ENCODE results near the gene KIAA0753. TPM values are rescaled to one million over a fixed set of nuclear protein-coding genes. Genes with fewer than 3 reads are reported as not detected.

KIAA0753 gene
- 15.9 TPM for polyA plus RNA-seq
- long read RNA-seq, donor 1, partial matches to known transcripts, result 41 of 176 reads
- long read RNA-seq, donor 1, other reads (novel, unspliced or antisense), result 135 of 176 reads
- long read RNA-seq, donor 2, partial matches to known transcripts, result 9 of 9 reads
- long read RNA-seq, donor 2, other reads (novel, unspliced or antisense), result 0 of 9 reads
- long read RNA-seq, donor 3, result 0 reads
- long read RNA-seq, donor 4, result 0 reads
- long read RNA-seq, donor 5, result 0 reads
- long read RNA-seq, donor 6, result 0 reads
- long read RNA-seq, donor 7, result 0 reads
- long read RNA-seq, donor 8, full-length matches to known transcripts, result 1 of 508 reads
- long read RNA-seq, donor 8, partial matches to known transcripts, result 122 of 508 reads
- long read RNA-seq, donor 8, other reads (novel, unspliced or antisense), result 385 of 508 reads
- long read RNA-seq, donor 9, result 0 reads
- long read RNA-seq, donor 10, partial matches to known transcripts, result 109 of 422 reads
- long read RNA-seq, donor 10, other reads (novel, unspliced or antisense), result 313 of 422 reads
- long read RNA-seq, donor 11, result 0 reads

GRCh38 chr17:6640536-6641246, at the start of gene KIAA0753, which contains the start of gene TXNDC17:
Gene KIAA0753 (minus strand): TSS chr17:6640711. CDS start chr17:6635103, 5,608 bp downstream.
Gene TXNDC17 (plus strand): TSS chr17:6641060. CDS start chr17:6641083, 23 bp downstream.
- no CpG with 5 or more reads among the region's 52 CpGs for WGBS (ENCODE audit: insufficient coverage, low lambda C conversion rate)
- H3K27ac ChIP-seq (ENCODE audit: low read length), result peak within 1 kb of the TSS; percentile 89
- H3K4me1 ChIP-seq (ENCODE audit: control insufficient read depth, insufficient read depth, low read length), result peaks cover 14% of the 10 kb centered on the region
- no peaks in the 10 kb centered on the region for H3K27me3 ChIP-seq (ENCODE audit: control insufficient read depth, insufficient read depth, low read length)
- H3K9me3 ChIP-seq (ENCODE audit: control insufficient read depth, low read depth, low read length), result no peaks in the 10 kb centered on the region
- peaks cover 16% of the 10 kb centered on the region for H3K36me3 ChIP-seq (ENCODE audit: control insufficient read depth, insufficient read depth, low read length)
- peak; percentile 87 to 97 for DNase-seq
- H3K4me3 ChIP-seq (ENCODE audit: low read length), result peak within 1 kb of the TSS; percentile 86

GRCh38 chr17:6688944-6689343, 48.4 kb upstream of the KIAA0753 start:
- Histone ChIP-seq H3K4me1 (ENCODE audit: control insufficient read depth, insufficient read depth, low read length) (peaks cover 8% of the 10 kb centered on the region), H3K36me3 (ENCODE audit: control insufficient read depth, insufficient read depth, low read length) (no peaks in the 10 kb centered on the region), H3K9me3 (ENCODE audit: control insufficient read depth, low read depth, low read length) (no peaks in the 10 kb centered on the region), H3K27ac (ENCODE audit: low read length) (no peak overlapping the region), H3K27me3 (ENCODE audit: control insufficient read depth, insufficient read depth, low read length) (no peaks in the 10 kb centered on the region), H3K4me3 (ENCODE audit: low read length) (no peak overlapping the region)
- DNase-seq, result no peak
- no CpG with 5 or more reads among the region's 9 CpGs for WGBS (ENCODE audit: insufficient coverage, low lambda C conversion rate)

- H3K4me1 ChIP-seq (ENCODE audit: control insufficient read depth, insufficient read depth, low read length), result peaks cover 12% of the 10 kb centered on the region
- no peak overlapping the region for H3K4me3 ChIP-seq (ENCODE audit: low read length)
- no CpG with 5 or more reads among the region's 4 CpGs for WGBS (ENCODE audit: insufficient coverage, low lambda C conversion rate)
- DNase-seq, result no peak
- H3K27ac ChIP-seq (ENCODE audit: low read length), result no peak overlapping the region
- no peaks in the 10 kb centered on the region for H3K27me3 ChIP-seq (ENCODE audit: control insufficient read depth, insufficient read depth, low read length)
- no peaks in the 10 kb centered on the region for H3K9me3 ChIP-seq (ENCODE audit: control insufficient read depth, low read depth, low read length)
- H3K36me3 ChIP-seq (ENCODE audit: control insufficient read depth, insufficient read depth, low read length), result no peaks in the 10 kb centered on the region
These were observed 45.5 kb upstream of the KIAA0753 start for GRCh38 chr17:6686026-6686425.

GRCh38 chr17:6684881-6685767, 44.6 kb upstream of the KIAA0753 start:
- H3K36me3 ChIP-seq (ENCODE audit: control insufficient read depth, insufficient read depth, low read length), result no peaks in the 10 kb centered on the region
- WGBS (ENCODE audit: insufficient coverage, low lambda C conversion rate), result no CpG with 5 or more reads among the region's 14 CpGs
- no peak for DNase-seq

GRCh38 chr17:6684460-6684783, 43.9 kb upstream of the KIAA0753 start:
- H3K9me3 ChIP-seq (ENCODE audit: control insufficient read depth, low read depth, low read length), result no peaks in the 10 kb centered on the region
- no peak overlapping the region for H3K27ac ChIP-seq (ENCODE audit: low read length)
- no peaks in the 10 kb centered on the region for H3K36me3 ChIP-seq (ENCODE audit: control insufficient read depth, insufficient read depth, low read length)
- H3K27me3 ChIP-seq (ENCODE audit: control insufficient read depth, insufficient read depth, low read length), result no peaks in the 10 kb centered on the region
- no peak overlapping the region for H3K4me3 ChIP-seq (ENCODE audit: low read length)
- no CpG with 5 or more reads among the region's 7 CpGs for WGBS (ENCODE audit: insufficient coverage, low lambda C conversion rate)
- H3K4me1 ChIP-seq (ENCODE audit: control insufficient read depth, insufficient read depth, low read length), result peaks cover 13% of the 10 kb centered on the region
- DNase-seq, result no peak

More at GRCh38 chr17:6684881-6685767, 44.6 kb upstream of the KIAA0753 start:
- Histone ChIP-seq H3K27ac (ENCODE audit: low read length) (no peak overlapping the region), H3K27me3 (ENCODE audit: control insufficient read depth, insufficient read depth, low read length) (no peaks in the 10 kb centered on the region), H3K4me3 (ENCODE audit: low read length) (no peak overlapping the region), H3K4me1 (ENCODE audit: control insufficient read depth, insufficient read depth, low read length) (peaks cover 13% of the 10 kb centered on the region), H3K9me3 (ENCODE audit: control insufficient read depth, low read depth, low read length) (no peaks in the 10 kb centered on the region)

GRCh38 chr17:6683730-6684459, 43.4 kb upstream of the KIAA0753 start:
- no peaks in the 10 kb centered on the region for H3K9me3 ChIP-seq (ENCODE audit: control insufficient read depth, low read depth, low read length)
- no peaks in the 10 kb centered on the region for H3K27me3 ChIP-seq (ENCODE audit: control insufficient read depth, insufficient read depth, low read length)
- H3K36me3 ChIP-seq (ENCODE audit: control insufficient read depth, insufficient read depth, low read length), result no peaks in the 10 kb centered on the region
- WGBS (ENCODE audit: insufficient coverage, low lambda C conversion rate), result no CpG with 5 or more reads among the region's 3 CpGs
- no peak overlapping the region for H3K27ac ChIP-seq (ENCODE audit: low read length)
- no peak for DNase-seq
- no peak overlapping the region for H3K4me3 ChIP-seq (ENCODE audit: low read length)
- peaks cover 13% of the 10 kb centered on the region for H3K4me1 ChIP-seq (ENCODE audit: control insufficient read depth, insufficient read depth, low read length)

GRCh38 chr17:6683081-6683684, 42.7 kb upstream of the KIAA0753 start:
- no CpG with 5 or more reads among the region's 3 CpGs for WGBS (ENCODE audit: insufficient coverage, low lambda C conversion rate)
- H3K4me1 ChIP-seq (ENCODE audit: control insufficient read depth, insufficient read depth, low read length), result peaks cover 13% of the 10 kb centered on the region
- no peaks in the 10 kb centered on the region for H3K9me3 ChIP-seq (ENCODE audit: control insufficient read depth, low read depth, low read length)
- no peak for DNase-seq
- H3K4me3 ChIP-seq (ENCODE audit: low read length), result no peak overlapping the region
- H3K27me3 ChIP-seq (ENCODE audit: control insufficient read depth, insufficient read depth, low read length), result peaks cover 2% of the 10 kb centered on the region
- H3K27ac ChIP-seq (ENCODE audit: low read length), result no peak overlapping the region
- H3K36me3 ChIP-seq (ENCODE audit: control insufficient read depth, insufficient read depth, low read length), result no peaks in the 10 kb centered on the region

- no peak overlapping the region for H3K27ac ChIP-seq (ENCODE audit: low read length)
- H3K27me3 ChIP-seq (ENCODE audit: control insufficient read depth, insufficient read depth, low read length), result peaks cover 8% of the 10 kb centered on the region
- peaks cover 13% of the 10 kb centered on the region for H3K4me1 ChIP-seq (ENCODE audit: control insufficient read depth, insufficient read depth, low read length)
- WGBS (ENCODE audit: insufficient coverage, low lambda C conversion rate), result no CpG with 5 or more reads among the region's 4 CpGs
- no peaks in the 10 kb centered on the region for H3K36me3 ChIP-seq (ENCODE audit: control insufficient read depth, insufficient read depth, low read length)
- H3K4me3 ChIP-seq (ENCODE audit: low read length), result no peak overlapping the region
- no peak for DNase-seq
- H3K9me3 ChIP-seq (ENCODE audit: control insufficient read depth, low read depth, low read length), result no peaks in the 10 kb centered on the region
These were observed 41.8 kb upstream of the KIAA0753 start for GRCh38 chr17:6682339-6682738.

GRCh38 chr17:6681671-6682070, 41.2 kb upstream of the KIAA0753 start:
- Histone ChIP-seq H3K4me3 (ENCODE audit: low read length) (no peak overlapping the region), H3K27ac (ENCODE audit: low read length) (peak overlapping the region; percentile 38), H3K36me3 (ENCODE audit: control insufficient read depth, insufficient read depth, low read length) (no peaks in the 10 kb centered on the region), H3K4me1 (ENCODE audit: control insufficient read depth, insufficient read depth, low read length) (peaks cover 16% of the 10 kb centered on the region), H3K27me3 (ENCODE audit: control insufficient read depth, insufficient read depth, low read length) (peaks cover 8% of the 10 kb centered on the region), H3K9me3 (ENCODE audit: control insufficient read depth, low read depth, low read length) (no peaks in the 10 kb centered on the region)
- DNase-seq, result peak; percentile 68 to 74
- WGBS (ENCODE audit: insufficient coverage, low lambda C conversion rate), result no CpG with 5 or more reads among the region's 5 CpGs

All from large intestine (tissue), 12 donors.